Endothelial cell of umbilical vein (primary cell): ENCODE data around the gene KLHL36. TPM values are rescaled to one million over a fixed set of nuclear protein-coding genes. Genes with fewer than 3 reads are reported as not detected.

Experiments used
- BruUV-seq: library from RNA; stranded (reverse); fragments of 400-500 nt; replicated peaks from 2 replicates; lab custom pipeline; 2021; lab: Mats Ljungman, UMichigan
- CTCF ChIA-PET: fragments of 300-600, 350-600 bp; sonication (Branson Sonifier 250); formaldehyde crosslinking; loops from one replicate; lab custom pipeline; 2021; ENCODE audit warnings: antibody characterized with exemption, inconsistent platforms; lab: Charles Lee
- POLR2A ChIA-PET: fragments of 300-600, 350-600 bp; sonication (Branson Sonifier 250); formaldehyde crosslinking; loops from one replicate; lab custom pipeline; 2021; ENCODE audit warnings: antibody characterized with exemption, inconsistent platforms; lab: Charles Lee
- DNase-seq: peaks from one replicate; pipeline ENCODE4 v3.0.0-alpha.2; 2011; ENCODE audit warnings: low read depth, low spot score
- FAIRE-seq: peaks from 2 replicates; lab custom pipeline; 2011; peaks lifted over from hg19 to GRCh38; lab: Jason Lieb, UNC
- H2AFZ ChIP-seq: 2 replicates; pipeline ENCODE4 v1.6.0; 2012; ENCODE audit warnings: low read depth, low read length, control low read depth, inconsistent platforms
- H3K27ac ChIP-seq: 2 replicates; pipeline ENCODE4 v1.5.1; 2011; ENCODE audit warnings: low read depth, mild to moderate bottlenecking, control low read depth, low read length, moderate library complexity; ENCODE audit not compliant: insufficient read depth
- H3K27me3 ChIP-seq, 2 experiments: 2 replicates each; pipeline versions ENCODE4 v1.6.0 to v1.6.1; 2011; ENCODE audit warnings: low read length in 2 of 2, mixed read lengths in 1 of 2; ENCODE audit not compliant: control insufficient read depth in 2 of 2, insufficient read depth in 2 of 2
- H3K36me3 ChIP-seq, 2 experiments: 2 replicates in 1 of 2; 3 replicates in 1 of 2; pipeline ENCODE4 v1.5.1; 2011; ENCODE audit warnings: low read length in 2 of 2, mild to moderate bottlenecking in 1 of 2, moderate library complexity in 1 of 2; ENCODE audit not compliant: control insufficient read depth in 2 of 2, insufficient read depth in 2 of 2; ENCODE audit errors: extremely low read depth in 1 of 2
- H3K4me1 ChIP-seq: 3 replicates; pipeline ENCODE4 v1.5.1; 2011; ENCODE audit warnings: mild to moderate bottlenecking, low read length; ENCODE audit not compliant: control insufficient read depth, insufficient read depth; ENCODE audit errors: extremely low read depth
- H3K4me2 ChIP-seq: 2 replicates; pipeline ENCODE4 v1.6.1; 2011; ENCODE audit warnings: low read length, control low read depth, mixed read lengths; ENCODE audit not compliant: insufficient read depth
- H3K4me3 ChIP-seq, 3 experiments: fragments of 200-600 bp in 1 of 3; sonication (generic), shearing (Covaris generic) in 1 of 3; replicated peaks in 1 of 3; 2 replicates each; pipeline ENCODE4 v1.5.1; 2011 to 2016; ENCODE audit warnings: control low read depth in 3 of 3, low read length in 3 of 3, mild to moderate bottlenecking in 2 of 3, inconsistent platforms in 1 of 3, low read depth in 1 of 3, moderate library complexity in 1 of 3; ENCODE audit not compliant: insufficient read depth in 1 of 3
- H3K79me2 ChIP-seq: 2 replicates; pipeline ENCODE4 v1.6.0; 2012; ENCODE audit warnings: low read length, inconsistent platforms; ENCODE audit not compliant: control insufficient read depth, insufficient read depth
- H3K9ac ChIP-seq: replicated peaks from 2 replicates; pipeline ENCODE3; 2011; ENCODE audit warnings: low read length, control low read depth; ENCODE audit not compliant: insufficient read depth; ENCODE audit errors: extremely low read depth
- H3K9me1 ChIP-seq: replicated peaks from 3 replicates; pipeline ENCODE4 v1.6.0; 2011; ENCODE audit warnings: mild to moderate bottlenecking, low read length; ENCODE audit not compliant: control insufficient read depth, insufficient read depth; ENCODE audit errors: extremely low read depth
- H3K9me3 ChIP-seq: replicated peaks from 2 replicates; pipeline ENCODE4 v1.5.1; 2012; ENCODE audit warnings: low read length, inconsistent platforms; ENCODE audit not compliant: control insufficient read depth, insufficient read depth
- H4K20me1 ChIP-seq: replicated peaks from 2 replicates; pipeline ENCODE3; 2011; ENCODE audit warnings: mild to moderate bottlenecking, low read length; ENCODE audit not compliant: control insufficient read depth, insufficient read depth; ENCODE audit errors: extremely low read depth
- CTCF ChIP-seq, 2 donors: IDR thresholded peaks; 1 replicate in 1 of 2; 2 replicates in 1 of 2; pipeline ENCODE4 v1.5.1; 2011; ENCODE audit warnings: low read length in 2 of 2, mild to moderate bottlenecking in 2 of 2, moderate library complexity in 2 of 2, control low read depth in 1 of 2, inconsistent platforms in 1 of 2, low read depth in 1 of 2; ENCODE audit not compliant: insufficient read depth in 1 of 2; ENCODE audit errors: extremely low read depth in 1 of 2
- EZH2 ChIP-seq: IDR thresholded peaks from 2 replicates; pipeline ENCODE4 v1.6.1; 2012; ENCODE audit warnings: borderline replicate concordance, low read depth, mild to moderate bottlenecking, moderate library complexity, low read length, inconsistent platforms; ENCODE audit not compliant: severe bottlenecking
- FOS ChIP-seq: IDR thresholded peaks from 2 replicates; pipeline ENCODE4 v1.6.1; 2011; ENCODE audit warnings: mild to moderate bottlenecking, low read length, moderate library complexity, borderline replicate concordance; ENCODE audit not compliant: insufficient read depth
- GATA2 ChIP-seq: IDR thresholded peaks from 2 replicates; pipeline ENCODE4 v1.7.0; 2011; ENCODE audit warnings: low read depth, mild to moderate bottlenecking, moderate library complexity, mixed read lengths, low read length; ENCODE audit not compliant: insufficient read length, insufficient read depth
- JUN ChIP-seq: IDR thresholded peaks from 2 replicates; pipeline ENCODE4 v1.6.1; 2011; ENCODE audit warnings: borderline replicate concordance, low read depth; ENCODE audit not compliant: insufficient read length, insufficient read depth
- MAX ChIP-seq: IDR thresholded peaks from 2 replicates; pipeline ENCODE4 v1.6.1; 2011; ENCODE audit not compliant: insufficient read depth, insufficient read length
- MYC ChIP-seq: IDR thresholded peaks from one replicate; pipeline ENCODE4 v1.6.1; 2011; ENCODE audit warnings: mild to moderate bottlenecking, low read depth, low read length
- POLR2A ChIP-seq: IDR thresholded peaks from 2 replicates; pipeline ENCODE4 v1.6.1; 2012; ENCODE audit warnings: low read depth, mild to moderate bottlenecking, control low read depth, low read length
- POLR2AphosphoS5 ChIP-seq: IDR thresholded peaks from 2 replicates; pipeline ENCODE4 v1.6.1; 2012; ENCODE audit warnings: low read depth, mild to moderate bottlenecking, control low read depth, low read length, moderate library complexity; ENCODE audit not compliant: insufficient read depth
- dilution Hi-C: fragments of 300-500 bp; cut with MboI; formaldehyde crosslinking; loops from one replicate; pipeline ENCODE4 v1.15.0; 2019; ENCODE audit warnings: low sequenced_read_pairs; ENCODE audit not compliant: extremely low pct_ligation_motif_present
- intact Hi-C: fragments of 100-400 bp; cut with micrococcal nuclease; formaldehyde crosslinking; loops from one replicate; pipeline ENCODE4 v1.10.0; 2022
- polyA plus RNA-seq, 4 experiments: library from polyadenylated mRNA; depleted of rRNA in 3 of 4; stranded (reverse) in 3 of 4; unstranded in 1 of 4; fragments of >200 nt; gene quantifications; 2 replicates each; pipeline versions ENCODE4 v1.2.1 to v1.2.3, GENCODE V29; 2011 to 2012; ENCODE audit warnings: missing spikeins in 1 of 4
- total RNA-seq: library from RNA; stranded (reverse); gene quantifications from 2 replicates; pipeline ENCODE4 v1.2.3, GENCODE V29; 2021

The KLHL36 gene
- total and polyA plus RNA-seq, 2 donors (not counting 3 experiments of a cell fraction or from before 2014, with no cell fraction given): 31.3 to 38.8 TPM

- dilution Hi-C loops: no loop called here
- Histone ChIP-seq H4K20me1 (no peaks in the 10 kb centered on the region), H3K4me3 (no peak overlapping the region), H3K9ac (no peak overlapping the region), H3K9me1 (no peaks in the 10 kb centered on the region), H3K79me2 (no peaks in the 10 kb centered on the region), H3K4me1 (no peaks in the 10 kb centered on the region), H3K27ac (no peak overlapping the region), H3K9me3 (no peaks in the 10 kb centered on the region), H3K4me2 (no peak overlapping the region), H3K27me3 (peaks cover 13 to 20% of the 10 kb centered on the region in 2 experiments), H3K36me3 (no peaks in the 10 kb centered on the region), H2AFZ (no peak overlapping the region)
- intact Hi-C loops: no loop called here
- ChIA-PET CTCF (interaction anchor here (0.7 kb wide), 1 partner anchor 35 kb away, joined by 3 read pairs; no protein-coding TSS in a partner anchor), POLR2A (no interaction called here)
- DNase-seq (no peak), FAIRE-seq (no peak)
- BruUV-seq: no TSS peak
- no peak for TF ChIP-seq FOS
- TF ChIP-seq CTCF (IDR thresholded peaks at IDR 0.05; ENCODE audit: extremely low read depth in 1 of 2, insufficient read depth in 1 of 2, low read depth in 1 of 2, low read length in 2 of 2): no peak
- no peak for TF ChIP-seq POLR2A
- TF ChIP-seq MAX: no peak
- no peak for TF ChIP-seq POLR2AphosphoS5
- TF ChIP-seq JUN: no peak
- TF ChIP-seq EZH2: no peak
- no peak for TF ChIP-seq MYC
- no peak for TF ChIP-seq GATA2
These were observed 30.2 kb downstream of the KLHL36 start for GRCh38 chr16:84678541-84678940.
